Measurements from ENCODE around the gene SOX18. TPM values are rescaled to one million over a fixed set of nuclear protein-coding genes. Genes with fewer than 3 reads are reported as not detected.

The SOX18 gene
- total and polyA plus RNA-seq, 2 of the 13 experiments (the other 11 are each of a cell fraction or from before 2014, with no cell fraction given): 1.6 to 1.9 TPM

DNA sequence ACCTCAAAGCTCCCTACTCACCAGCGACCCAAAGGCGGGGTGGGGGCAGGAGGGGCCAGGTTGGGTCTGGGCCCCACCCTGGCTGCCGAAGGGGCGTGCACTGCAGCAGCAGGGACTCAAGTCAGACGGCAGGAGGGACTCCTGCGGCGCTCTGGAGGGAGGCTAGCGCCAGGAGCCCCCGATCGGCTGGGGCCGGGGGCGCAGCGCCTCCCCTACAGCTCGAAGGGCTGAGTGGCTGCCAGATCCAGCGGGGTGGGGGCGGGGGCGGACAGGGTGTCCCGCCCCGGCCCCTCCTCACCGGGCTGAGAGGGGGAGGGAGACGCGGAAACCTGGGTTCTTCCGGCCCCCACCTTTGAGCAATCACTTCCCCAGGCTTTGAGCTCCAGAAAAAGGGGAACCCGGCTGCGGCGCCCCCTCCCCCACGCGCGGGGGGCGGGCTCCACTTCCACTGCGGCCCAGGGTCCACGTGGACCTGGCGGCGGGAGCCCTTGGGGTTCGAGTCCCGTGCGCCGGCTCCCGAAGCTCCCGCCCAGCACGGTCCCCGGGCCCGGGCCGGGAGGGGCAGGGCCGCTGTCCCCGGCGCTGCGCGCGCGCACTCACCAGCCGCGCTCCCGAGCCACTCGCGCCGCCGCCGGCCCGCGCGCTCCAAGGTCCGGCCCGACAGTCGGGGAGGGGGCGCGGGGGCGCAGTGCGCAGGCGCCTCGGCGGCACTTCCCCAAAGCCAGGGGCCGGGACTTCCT lies 30.0 kb upstream of the SOX18 start, which contains the start of gene RGS19 (continued):
- TF ChIP-seq, protein P1, sequence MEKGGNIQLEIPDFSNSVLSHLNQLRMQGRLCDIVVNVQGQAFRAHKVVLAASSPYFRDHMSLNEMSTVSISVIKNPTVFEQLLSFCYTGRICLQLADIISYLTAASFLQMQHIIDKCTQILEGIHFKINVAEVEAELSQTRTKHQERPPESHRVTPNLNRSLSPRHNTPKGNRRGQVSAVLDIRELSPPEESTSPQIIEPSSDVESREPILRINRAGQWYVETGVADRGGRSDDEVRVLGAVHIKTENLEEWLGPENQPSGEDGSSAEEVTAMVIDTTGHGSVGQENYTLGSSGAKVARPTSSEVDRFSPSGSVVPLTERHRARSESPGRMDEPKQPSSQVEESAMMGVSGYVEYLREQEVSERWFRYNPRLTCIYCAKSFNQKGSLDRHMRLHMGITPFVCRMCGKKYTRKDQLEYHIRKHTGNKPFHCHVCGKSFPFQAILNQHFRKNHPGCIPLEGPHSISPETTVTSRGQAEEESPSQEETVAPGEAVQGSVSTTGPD (CRISPR knock-in tag; IDR thresholded peaks at IDR 0.05): no peak
- TF ChIP-seq SP2 (CRISPR knock-in tag; IDR thresholded peaks at IDR 0.05): no peak
- TF ChIP-seq, protein P2, sequence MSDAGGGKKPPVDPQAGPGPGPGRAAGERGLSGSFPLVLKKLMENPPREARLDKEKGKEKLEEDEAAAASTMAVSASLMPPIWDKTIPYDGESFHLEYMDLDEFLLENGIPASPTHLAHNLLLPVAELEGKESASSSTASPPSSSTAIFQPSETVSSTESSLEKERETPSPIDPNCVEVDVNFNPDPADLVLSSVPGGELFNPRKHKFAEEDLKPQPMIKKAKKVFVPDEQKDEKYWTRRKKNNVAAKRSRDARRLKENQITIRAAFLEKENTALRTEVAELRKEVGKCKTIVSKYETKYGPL (CRISPR knock-in tag; IDR thresholded peaks at IDR 0.05): no peak
- TF ChIP-seq, protein P3, sequence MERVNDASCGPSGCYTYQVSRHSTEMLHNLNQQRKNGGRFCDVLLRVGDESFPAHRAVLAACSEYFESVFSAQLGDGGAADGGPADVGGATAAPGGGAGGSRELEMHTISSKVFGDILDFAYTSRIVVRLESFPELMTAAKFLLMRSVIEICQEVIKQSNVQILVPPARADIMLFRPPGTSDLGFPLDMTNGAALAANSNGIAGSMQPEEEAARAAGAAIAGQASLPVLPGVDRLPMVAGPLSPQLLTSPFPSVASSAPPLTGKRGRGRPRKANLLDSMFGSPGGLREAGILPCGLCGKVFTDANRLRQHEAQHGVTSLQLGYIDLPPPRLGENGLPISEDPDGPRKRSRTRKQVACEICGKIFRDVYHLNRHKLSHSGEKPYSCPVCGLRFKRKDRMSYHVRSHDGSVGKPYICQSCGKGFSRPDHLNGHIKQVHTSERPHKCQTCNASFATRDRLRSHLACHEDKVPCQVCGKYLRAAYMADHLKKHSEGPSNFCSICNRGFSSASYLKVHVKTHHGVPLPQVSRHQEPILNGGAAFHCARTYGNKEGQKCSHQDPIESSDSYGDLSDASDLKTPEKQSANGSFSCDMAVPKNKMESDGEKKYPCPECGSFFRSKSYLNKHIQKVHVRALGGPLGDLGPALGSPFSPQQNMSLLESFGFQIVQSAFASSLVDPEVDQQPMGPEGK (CRISPR knock-in tag; IDR thresholded peaks at IDR 0.05): peak; percentile 95
- TF ChIP-seq REXO4 (CRISPR knock-in tag; IDR thresholded peaks at IDR 0.05; ENCODE audit: borderline replicate concordance): no peak
- TF ChIP-seq, protein P4, sequence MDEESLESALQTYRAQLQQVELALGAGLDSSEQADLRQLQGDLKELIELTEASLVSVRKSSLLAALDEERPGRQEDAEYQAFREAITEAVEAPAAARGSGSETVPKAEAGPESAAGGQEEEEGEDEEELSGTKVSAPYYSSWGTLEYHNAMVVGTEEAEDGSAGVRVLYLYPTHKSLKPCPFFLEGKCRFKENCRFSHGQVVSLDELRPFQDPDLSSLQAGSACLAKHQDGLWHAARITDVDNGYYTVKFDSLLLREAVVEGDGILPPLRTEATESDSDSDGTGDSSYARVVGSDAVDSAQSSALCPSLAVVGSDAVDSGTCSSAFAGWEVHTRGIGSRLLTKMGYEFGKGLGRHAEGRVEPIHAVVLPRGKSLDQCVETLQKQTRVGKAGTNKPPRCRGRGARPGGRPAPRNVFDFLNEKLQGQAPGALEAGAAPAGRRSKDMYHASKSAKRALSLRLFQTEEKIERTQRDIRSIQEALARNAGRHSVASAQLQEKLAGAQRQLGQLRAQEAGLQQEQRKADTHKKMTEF (CRISPR knock-in tag; IDR thresholded peaks at IDR 0.05): peak; percentile 86
- TF ChIP-seq MEIS2 (CRISPR knock-in tag; IDR thresholded peaks at IDR 0.05): peak; percentile 34; the same call in 1 of the 2 replicates
- TF ChIP-seq, protein P5, sequence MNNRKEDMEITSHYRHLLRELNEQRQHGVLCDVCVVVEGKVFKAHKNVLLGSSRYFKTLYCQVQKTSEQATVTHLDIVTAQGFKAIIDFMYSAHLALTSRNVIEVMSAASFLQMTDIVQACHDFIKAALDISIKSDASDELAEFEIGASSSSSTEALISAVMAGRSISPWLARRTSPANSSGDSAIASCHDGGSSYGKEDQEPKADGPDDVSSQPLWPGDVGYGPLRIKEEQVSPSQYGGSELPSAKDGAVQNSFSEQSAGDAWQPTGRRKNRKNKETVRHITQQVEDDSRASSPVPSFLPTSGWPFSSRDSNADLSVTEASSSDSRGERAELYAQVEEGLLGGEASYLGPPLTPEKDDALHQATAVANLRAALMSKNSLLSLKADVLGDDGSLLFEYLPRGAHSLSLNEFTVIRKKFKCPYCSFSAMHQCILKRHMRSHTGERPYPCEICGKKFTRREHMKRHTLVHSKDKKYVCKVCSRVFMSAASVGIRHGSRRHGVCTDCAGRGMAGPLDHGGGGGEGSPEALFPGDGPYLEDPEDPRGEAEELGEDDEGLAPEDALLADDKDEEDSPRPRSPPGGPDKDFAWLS (CRISPR knock-in tag; IDR thresholded peaks at IDR 0.05; ENCODE audit: borderline replicate concordance): no peak
- TF ChIP-seq ZNF343 (CRISPR knock-in tag; IDR thresholded peaks at IDR 0.05): no peak
- TF ChIP-seq TOE1 (CRISPR knock-in tag; IDR thresholded peaks at IDR 0.05): no peak
- TF ChIP-seq ARNT (IDR thresholded peaks at IDR 0.05): no peak
- TF ChIP-seq, protein P6, sequence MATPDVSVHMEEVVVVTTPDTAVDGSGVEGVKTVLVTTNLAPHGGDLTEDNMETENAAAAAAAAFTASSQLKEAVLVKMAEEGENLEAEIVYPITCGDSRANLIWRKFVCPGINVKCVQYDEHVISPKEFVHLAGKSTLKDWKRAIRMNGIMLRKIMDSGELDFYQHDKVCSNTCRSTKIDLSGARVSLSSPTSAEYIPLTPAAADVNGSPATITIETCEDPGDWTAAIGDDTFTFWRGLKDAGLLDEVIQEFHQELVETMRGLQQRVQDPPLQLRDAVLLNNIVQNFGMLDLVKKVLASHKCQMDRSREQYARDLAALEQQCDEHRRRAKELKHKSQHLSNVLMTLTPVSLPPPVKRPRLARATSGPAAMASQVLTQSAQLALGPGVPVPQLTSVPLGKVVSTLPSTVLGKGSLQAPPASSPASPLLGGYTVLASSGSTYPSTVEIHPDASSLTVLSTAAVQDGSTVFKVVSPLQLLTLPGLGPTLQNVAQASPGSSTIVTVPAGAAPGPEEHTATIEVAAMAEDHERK (CRISPR knock-in tag; IDR thresholded peaks at IDR 0.05; ENCODE audit: low read depth): no peak
- no peak for TF ChIP-seq CREB1 (IDR thresholded peaks at IDR 0.05)
- TF ChIP-seq CREB1 (CRISPR knock-in tag; IDR thresholded peaks at IDR 0.05): no peak
- TF ChIP-seq HIVEP1 (CRISPR knock-in tag; IDR thresholded peaks at IDR 0.05): 0 out of 2 replicates have a peak, but pooled peaks have one; percentile 43
- TF ChIP-seq POLR2AphosphoS2 (IDR thresholded peaks at IDR 0.05; ENCODE audit: low read depth, low read length): no peak
- peak; percentile 57 for TF ChIP-seq ZBTB7A (CRISPR knock-in tag; IDR thresholded peaks at IDR 0.05)
- TF ChIP-seq, protein P7, sequence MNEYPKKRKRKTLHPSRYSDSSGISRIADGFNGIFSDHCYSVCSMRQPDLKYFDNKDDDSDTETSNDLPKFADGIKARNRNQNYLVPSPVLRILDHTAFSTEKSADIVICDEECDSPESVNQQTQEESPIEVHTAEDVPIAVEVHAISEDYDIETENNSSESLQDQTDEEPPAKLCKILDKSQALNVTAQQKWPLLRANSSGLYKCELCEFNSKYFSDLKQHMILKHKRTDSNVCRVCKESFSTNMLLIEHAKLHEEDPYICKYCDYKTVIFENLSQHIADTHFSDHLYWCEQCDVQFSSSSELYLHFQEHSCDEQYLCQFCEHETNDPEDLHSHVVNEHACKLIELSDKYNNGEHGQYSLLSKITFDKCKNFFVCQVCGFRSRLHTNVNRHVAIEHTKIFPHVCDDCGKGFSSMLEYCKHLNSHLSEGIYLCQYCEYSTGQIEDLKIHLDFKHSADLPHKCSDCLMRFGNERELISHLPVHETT (CRISPR knock-in tag; conservative IDR thresholded peaks at IDR 0.05): peak; percentile 43; the same call in 1 of the 2 replicates

All from HepG2 (cell line).